Lower leg skin (tissue), 4 donors: ENCODE data around the gene HCN4. TPM values are rescaled to one million over a fixed set of nuclear protein-coding genes. Genes with fewer than 3 reads are reported as not detected.
A peak's percentile ranks its signal among the peaks of the same experiment; 100 is the strongest.

Experiments
- DNase-seq, 2 donors: peaks; one replicate each; pipeline ENCODE4 v3.0.0-alpha.2; 2019; ENCODE audit warnings: low spot score in 2 of 2
- H3K4me3 ChIP-seq: fragments of 200-600 bp; sonication (generic); 2 replicates; pipeline ENCODE4 v1.5.1; 2017; ENCODE audit warnings: mild to moderate bottlenecking, low read depth; ENCODE audit not compliant: poor library complexity, severe bottlenecking
- CTCF ChIP-seq, 3 donors: fragments of 450-650 bp; IDR thresholded peaks; one replicate each; pipeline ENCODE4 v1.5.1; 2016; ENCODE audit warnings: antibody characterized with exemption in 3 of 3, mild to moderate bottlenecking in 3 of 3, moderate library complexity in 2 of 3
- POLR2A ChIP-seq, 2 donors: fragments of 450-650 bp; IDR thresholded peaks; one replicate each; pipeline ENCODE4 v1.6.1; 2016 to 2017; ENCODE audit warnings: antibody characterized with exemption in 2 of 2, mild to moderate bottlenecking in 1 of 2, moderate library complexity in 1 of 2
- WGBS, 2 donors: methylation state at CpG; one replicate each; pipeline ENCODE4 v1.1.5; 2018; 5-methylcytosine and 5-hydroxymethylcytosine counted together
- intact Hi-C: fragments of 100-400 bp; cut with DNase I; formaldehyde crosslinking; loops from one replicate; pipeline ENCODE4 v1.15.0; 2023; ENCODE audit warnings: low total_unique reads
- total RNA-seq, 4 donors: library from RNA; depleted of rRNA; stranded (reverse); fragments of >200 nt; gene quantifications; one replicate each; pipeline ENCODE4 v1.1.0, GENCODE V29; 2016

The HCN4 gene
- total RNA-seq, 4 donors from 2014 or later = 0.03 to 0.05 (median 0.04) TPM; not detected in 1

GRCh38 chr15:73395671-73396070 is 26.9 kb upstream of the HCN4 start:
- intact Hi-C loops = no loop called here
- DNase-seq = peak in 1 of 2 donors; percentile 45
- H3K4me3 ChIP-seq = no peak overlapping the region
- TF ChIP-seq POLR2A (IDR thresholded peaks at IDR 0.05) (no peak), CTCF (IDR thresholded peaks at IDR 0.05) (no peak)
- WGBS, 2 donors = 92 to 96% methylated on average over 2 of the region's 2 CpGs

- intact Hi-C loops = no loop called here
- DNase-seq = no peak
- H3K4me3 ChIP-seq = no peak overlapping the region
- TF ChIP-seq POLR2A (IDR thresholded peaks at IDR 0.05) = no peak
- TF ChIP-seq CTCF (IDR thresholded peaks at IDR 0.05) = no peak
Observed at GRCh38 chr15:73394782-73395181, 26.0 kb upstream of the HCN4 start.

GRCh38 chr15:73393336-73393735 is 24.6 kb upstream of the HCN4 start:
- intact Hi-C loops = no loop called here
- TF ChIP-seq POLR2A (IDR thresholded peaks at IDR 0.05) (no peak), CTCF (IDR thresholded peaks at IDR 0.05) (no peak)
- no peak for DNase-seq
- H3K4me3 ChIP-seq = no peak overlapping the region
- WGBS, 2 donors = 56 to 61% methylated on average over 2 of the region's 2 CpGs

- no peak for DNase-seq
- H3K4me3 ChIP-seq = no peak overlapping the region
- no peak for TF ChIP-seq POLR2A (IDR thresholded peaks at IDR 0.05)
- TF ChIP-seq CTCF (IDR thresholded peaks at IDR 0.05) = no peak
- 66 to 78% methylated on average over 2 of the region's 2 CpGs for WGBS, 2 donors
- intact Hi-C loops = no loop called here
Observed at GRCh38 chr15:73392025-73392424, 23.3 kb upstream of the HCN4 start.

GRCh38 chr15:73391128-73391872 is 22.5 kb upstream of the HCN4 start:
- TF ChIP-seq CTCF (IDR thresholded peaks at IDR 0.05) = no peak
- TF ChIP-seq POLR2A (IDR thresholded peaks at IDR 0.05) = no peak
- H3K4me3 ChIP-seq = no peak overlapping the region
- 48% methylated on average over 7 of the region's 7 CpGs for WGBS, 2 donors
- DNase-seq = no peak
- intact Hi-C loops = no loop called here
